GM18520 (cell line): ENCODE measurements around the gene SEMA3D.

Experiments
- ATAC-seq: cut with Tn5 transposase; IDR thresholded peaks from one replicate; pipeline ENCODE4 v1.9.1; 2021; ENCODE audit not compliant: unreplicated experiment

Gene SEMA3D

DNA sequence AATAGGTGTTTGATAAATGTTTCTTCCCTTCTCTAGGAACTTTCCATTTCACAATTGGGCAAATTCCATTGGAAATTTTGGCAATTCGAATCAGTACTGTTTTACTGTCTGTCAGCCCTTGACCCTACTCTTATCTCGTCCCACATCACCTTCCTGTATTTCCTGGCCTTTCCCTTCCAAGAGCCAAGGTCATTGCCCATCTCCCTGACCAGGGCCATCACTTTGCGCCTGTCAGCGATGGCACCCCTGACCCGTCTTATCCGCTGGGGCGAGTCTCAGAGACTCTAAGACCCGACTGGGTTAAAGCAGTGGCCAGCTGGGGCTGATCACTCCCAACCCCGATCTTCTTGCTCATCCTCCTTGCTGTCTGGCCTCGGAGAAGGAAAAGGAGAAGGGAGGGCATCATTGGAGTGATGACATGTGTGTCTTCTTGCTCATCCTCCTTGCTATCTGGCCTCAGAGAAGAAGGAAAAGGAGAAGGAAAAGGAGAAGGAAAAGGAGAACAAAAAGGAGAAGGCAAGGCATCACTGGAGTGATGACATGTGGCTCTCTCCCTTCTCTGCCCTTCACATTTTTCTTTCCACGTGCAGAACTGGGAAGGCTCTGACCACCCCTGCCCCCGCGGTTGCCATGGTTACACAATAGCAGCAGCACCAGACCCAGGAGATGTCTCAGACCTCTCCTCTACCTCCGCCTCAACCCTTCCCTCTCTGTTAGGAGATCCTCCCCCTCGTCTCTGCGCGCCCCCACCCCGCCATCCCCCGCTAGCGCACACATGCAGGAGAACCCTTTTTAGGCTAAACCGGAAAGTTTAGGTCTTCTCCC is 2.0 kb downstream of the SEMA3D start:
- ATAC-seq, result no peak

DNA sequence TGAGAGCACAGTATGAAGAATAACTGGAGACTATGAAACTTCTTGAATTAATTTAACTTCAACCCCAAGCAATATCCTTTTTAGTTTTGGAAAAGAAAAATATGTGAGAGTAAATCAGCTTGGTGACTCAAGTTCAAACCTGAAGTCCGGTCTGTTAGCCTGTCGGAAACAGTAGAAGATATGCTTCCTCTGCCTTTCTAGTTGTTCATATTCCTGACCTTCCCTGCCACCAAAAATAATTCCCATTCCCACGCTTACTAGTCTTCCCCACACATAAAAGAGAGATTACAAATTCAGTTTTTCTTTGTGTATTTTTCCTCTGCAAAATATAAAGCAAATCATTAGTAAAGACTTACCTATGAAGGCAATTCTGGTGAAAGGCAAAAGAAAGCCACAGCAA is 3.6 kb downstream of the SEMA3D start:
- no peak for ATAC-seq

DNA sequence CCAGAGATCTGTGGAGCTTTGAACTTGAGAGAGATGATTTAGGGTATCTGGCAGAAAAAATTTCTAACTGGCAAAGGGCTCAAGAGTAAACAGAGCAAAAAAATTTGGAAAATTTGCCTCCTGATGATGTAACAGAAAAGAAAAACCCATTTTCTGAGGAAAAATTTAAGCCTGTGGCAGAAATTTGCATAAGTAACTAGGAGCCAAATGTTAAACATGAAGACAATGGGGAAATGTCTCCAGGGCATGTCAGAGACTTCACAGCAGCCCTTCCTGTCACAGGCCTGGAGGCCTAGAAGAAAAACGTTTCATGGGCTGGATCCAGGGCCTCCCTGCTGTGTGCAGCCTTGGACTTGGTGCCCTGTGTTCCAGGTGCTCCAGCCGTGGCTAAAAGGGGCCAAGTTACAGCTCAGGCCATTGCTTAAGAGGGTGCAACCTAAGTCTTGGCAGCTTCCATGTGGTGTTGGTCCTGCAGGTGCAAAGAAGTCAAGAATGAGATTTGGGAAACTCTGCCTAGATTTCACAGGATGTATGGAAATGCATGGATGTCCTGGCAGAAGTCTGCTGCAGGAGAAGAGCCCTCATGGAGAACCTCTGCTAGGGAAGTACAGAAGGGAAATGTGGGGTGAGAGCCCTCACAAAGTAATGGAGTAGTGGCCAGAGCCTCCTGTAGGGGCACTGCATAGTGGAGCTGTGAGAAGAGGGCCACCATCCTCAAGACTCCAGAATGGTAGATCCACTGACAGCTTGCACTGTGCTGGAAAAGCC is 8.1 kb downstream of the SEMA3D start:
- ATAC-seq, result no peak

DNA sequence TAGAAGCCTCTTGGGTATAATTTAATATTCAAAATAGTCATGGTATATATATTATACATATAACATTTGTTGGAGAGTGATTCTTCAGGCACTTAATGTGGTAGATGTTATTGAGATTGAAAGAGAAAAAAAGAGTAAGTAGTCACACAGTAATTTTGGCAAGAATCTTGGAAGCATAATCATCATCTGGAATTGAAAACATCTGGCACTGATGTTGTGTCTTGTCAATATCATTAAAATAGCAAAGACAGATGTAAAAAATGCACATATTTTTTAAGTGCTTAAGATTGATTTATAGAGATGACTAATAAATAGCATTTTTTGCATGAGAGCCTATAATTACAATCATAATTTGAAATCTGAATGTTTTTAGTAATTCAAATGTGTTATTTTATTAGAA is 9.5 kb downstream of the SEMA3D start:
- no peak for ATAC-seq

DNA sequence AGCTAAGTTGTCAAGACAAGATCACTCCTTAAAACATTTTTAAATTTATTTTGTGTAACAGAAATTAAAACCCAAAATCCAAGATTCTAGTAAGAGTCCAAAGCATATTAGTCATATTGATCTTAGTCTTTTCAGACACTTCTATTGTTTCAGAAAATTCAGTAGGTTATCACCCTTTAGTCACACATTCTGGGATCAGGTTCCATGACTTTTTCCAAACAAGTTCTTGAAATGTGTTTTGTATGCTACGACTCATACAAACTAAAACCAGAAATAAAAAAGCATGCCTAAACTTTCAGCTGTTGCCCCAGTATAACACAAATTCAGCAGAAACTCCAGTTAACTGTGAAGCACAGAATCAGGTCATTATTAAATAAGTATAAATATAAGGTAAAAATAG is 10.7 kb downstream of the SEMA3D start:
- no peak for ATAC-seq

- ATAC-seq, result no peak
Observed at GRCh38 chr7:85175217-85175616, 11.6 kb downstream of the SEMA3D start.

DNA sequence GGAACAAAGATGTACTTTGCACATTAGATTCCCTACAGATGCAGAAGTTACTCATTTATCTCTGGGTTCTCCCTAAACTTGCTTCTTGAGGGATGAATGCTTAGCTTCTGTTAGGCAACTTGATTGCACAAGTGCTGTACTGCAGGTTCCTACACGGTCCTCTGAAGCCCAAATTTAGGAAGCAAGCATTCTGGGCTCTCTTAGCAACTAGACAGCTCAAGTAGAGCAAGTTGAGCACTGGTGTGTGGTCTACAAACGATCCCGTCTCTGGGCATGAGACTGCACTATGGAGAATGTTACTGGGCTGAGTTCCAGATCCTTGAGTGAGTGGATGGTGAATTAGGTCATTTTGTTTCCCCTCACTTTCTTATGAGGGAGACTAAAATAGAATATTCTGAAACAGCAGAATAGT is 14.3 kb downstream of the SEMA3D start:
- ATAC-seq, result no peak

GRCh38 chr7:85167636-85168035 is 19.2 kb downstream of the SEMA3D start:
- no peak for ATAC-seq

DNA sequence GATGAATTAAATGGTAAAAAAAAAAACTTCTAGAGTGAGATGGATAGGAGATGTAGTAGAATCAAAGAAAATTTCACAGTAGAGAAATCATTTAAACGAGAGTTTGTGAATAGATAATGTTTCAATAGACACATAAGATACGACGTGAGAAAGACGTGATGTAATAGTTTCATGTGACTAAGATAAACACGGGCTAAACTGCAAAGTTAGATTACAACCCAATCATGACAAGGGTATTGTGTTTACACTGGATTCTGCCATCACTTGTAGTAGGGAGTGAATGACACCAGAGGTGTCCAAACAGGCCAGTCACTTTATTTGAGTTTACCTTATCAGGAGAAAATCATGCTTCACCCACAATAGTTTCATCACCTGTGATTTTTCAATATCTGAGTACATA is 21.6 kb downstream of the SEMA3D start:
- ATAC-seq, result no peak

- no peak for ATAC-seq
Observed at GRCh38 chr7:85164376-85164775, 22.5 kb downstream of the SEMA3D start.

DNA sequence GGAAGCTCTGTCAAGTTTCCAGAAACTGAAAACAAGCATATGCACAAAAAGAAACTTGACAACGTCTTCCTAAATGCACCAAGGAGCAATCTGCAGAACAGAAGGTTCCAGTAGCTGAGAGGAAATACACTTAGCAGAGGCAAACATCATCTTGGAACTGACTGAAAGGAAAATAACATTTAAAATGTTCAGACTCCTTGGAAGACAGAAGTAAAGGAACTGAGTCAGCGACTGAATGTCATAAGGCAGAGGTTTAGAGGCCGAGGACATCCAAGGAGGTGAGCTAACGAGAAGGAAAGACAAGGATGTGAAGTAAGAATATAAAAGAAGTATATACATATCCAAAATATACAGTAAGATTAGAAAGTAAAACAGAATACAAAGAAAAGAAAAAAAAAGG is 24.1 kb downstream of the SEMA3D start:
- ATAC-seq, result no peak

DNA sequence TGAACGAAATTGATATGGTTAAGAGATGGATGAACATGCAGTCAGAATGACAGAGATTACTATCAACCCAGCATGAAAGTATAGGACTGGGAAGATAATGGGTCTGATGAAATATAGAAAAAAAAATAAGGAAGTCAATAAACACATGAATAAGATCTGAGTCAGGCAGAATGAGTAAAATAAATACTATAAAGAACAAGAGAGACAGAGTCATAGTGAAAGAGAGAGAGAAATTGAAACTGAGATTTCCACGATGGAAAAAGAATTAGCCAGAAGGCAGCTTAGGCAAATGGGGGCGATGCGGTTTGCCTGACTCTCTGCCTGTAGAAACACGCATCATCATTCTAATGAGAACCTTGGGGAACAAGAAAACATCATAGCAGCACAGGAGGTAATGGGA is 26.6 kb downstream of the SEMA3D start:
- ATAC-seq, result peak; percentile 54

DNA sequence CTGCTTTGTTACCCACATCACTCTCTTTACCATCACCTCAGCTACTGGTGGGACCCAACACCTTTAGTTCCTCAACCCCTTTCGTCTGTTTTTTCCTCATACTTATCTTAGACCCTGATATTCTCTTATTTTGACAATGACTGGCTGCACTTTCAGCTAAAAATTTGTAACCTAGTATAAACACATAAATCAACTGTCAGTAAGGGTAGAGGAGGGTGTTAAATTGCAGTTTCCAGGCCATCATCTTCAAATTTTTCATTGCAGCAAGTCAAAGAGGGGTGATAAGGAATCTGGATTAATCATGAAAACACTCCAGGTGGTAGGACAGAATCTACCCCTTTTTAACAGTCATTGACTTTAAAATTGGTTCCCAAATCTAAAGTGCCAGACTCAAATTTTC is 27.9 kb downstream of the SEMA3D start:
- ATAC-seq, result no peak

DNA sequence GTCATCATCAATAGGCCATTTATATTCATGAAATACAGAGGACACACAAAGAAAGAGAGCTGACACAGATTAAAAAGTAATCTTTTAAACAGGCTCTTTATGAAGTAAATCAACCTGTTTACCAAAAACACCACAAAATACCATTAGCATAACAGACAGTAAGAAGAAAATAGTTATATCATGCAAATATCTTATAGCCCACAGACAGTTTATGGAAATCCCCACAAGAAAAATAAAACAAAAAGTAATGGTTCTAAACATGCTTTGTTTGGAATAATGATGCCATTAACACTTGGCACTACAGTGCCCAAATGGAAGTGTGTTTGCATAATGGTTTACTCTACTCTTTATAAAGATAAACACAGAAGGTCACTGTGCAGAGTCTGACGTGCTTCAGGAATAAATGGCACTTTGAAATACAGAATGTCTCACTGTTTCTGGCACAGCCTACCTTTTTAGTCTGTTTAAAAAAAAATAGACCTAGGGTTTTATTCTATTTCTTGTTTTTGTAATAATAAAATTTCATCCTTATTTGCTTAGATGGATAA is 30.1 kb downstream of the SEMA3D start:
- no peak for ATAC-seq

- no peak for ATAC-seq
Observed at GRCh38 chr7:85154282-85154937, 32.4 kb downstream of the SEMA3D start.

GRCh38 chr7:85153715-85154114 is 33.1 kb downstream of the SEMA3D start:
- no peak for ATAC-seq

DNA sequence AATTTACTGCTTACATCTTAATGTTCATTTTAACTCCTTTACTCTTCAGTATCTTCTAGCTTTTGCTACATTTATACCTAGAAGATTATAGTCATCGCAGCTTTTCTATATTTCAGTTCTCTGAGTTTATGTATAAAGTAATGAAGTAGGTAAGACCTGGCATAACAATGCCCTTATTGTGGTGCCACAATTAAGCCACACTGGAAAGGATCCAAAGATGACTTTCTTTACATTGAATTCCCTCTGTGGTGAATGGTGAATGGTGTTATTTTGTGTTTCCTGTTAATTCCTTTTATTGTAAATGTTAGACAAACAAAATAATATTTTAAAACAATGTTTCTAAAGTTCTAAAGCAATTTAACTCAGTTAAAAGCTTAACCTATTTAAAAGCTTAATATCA is 36.2 kb downstream of the SEMA3D start:
- no peak for ATAC-seq

DNA sequence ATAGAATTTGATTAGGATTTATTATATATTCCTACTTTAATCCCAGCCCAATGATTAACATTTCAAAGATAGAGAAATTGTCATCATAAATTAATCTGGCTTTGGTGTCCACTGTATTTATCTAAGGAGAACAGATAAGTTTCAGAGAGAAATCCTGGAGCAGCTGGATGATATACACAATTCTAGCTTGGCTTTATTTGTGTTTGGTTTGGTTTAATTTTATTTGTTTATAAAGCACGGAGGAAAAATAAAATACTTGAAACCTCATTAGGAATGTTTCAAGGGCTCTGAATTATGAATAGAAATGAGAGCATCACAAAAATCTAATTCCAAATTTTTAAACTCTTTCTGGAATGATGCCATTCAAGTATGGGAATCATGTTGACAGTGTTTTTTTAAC is 42.1 kb downstream of the SEMA3D start:
- ATAC-seq, result no peak

- ATAC-seq, result no peak
Observed at GRCh38 chr7:85135977-85136376, 50.9 kb downstream of the SEMA3D start.

DNA sequence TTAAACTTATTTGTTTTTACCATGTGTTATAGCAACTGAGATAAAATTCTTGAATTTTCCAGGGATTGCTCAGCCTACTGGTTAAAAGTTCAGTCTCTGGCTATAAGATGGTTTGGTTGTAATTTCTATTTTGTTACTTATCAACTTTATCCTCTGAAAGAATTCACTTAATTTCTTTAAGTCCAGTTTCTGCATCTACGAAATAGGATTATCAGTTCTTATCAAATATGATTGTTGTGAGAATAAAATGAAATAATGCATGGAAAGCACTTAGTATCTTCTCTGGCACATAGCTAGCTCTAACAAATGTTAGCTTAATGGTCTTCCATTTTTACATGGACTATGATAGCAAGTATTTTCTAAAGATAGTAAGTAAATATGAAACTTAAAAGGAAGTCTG is 53.3 kb downstream of the SEMA3D start:
- ATAC-seq, result no peak

- no peak for ATAC-seq
Observed at GRCh38 chr7:85133006-85133405, 53.9 kb downstream of the SEMA3D start.

- no peak for ATAC-seq
Observed at GRCh38 chr7:85130702-85131101, 56.2 kb downstream of the SEMA3D start.
